ENCODE measurements around the gene KDM7A. TPM values are rescaled to one million over a fixed set of nuclear protein-coding genes. Genes with fewer than 3 reads are reported as not detected.
A peak's percentile ranks its signal among the peaks of the same experiment; 100 is the strongest.

The KDM7A gene
- total RNA-seq, 1 donor from 2014 or later: 10.6 TPM

DNA sequence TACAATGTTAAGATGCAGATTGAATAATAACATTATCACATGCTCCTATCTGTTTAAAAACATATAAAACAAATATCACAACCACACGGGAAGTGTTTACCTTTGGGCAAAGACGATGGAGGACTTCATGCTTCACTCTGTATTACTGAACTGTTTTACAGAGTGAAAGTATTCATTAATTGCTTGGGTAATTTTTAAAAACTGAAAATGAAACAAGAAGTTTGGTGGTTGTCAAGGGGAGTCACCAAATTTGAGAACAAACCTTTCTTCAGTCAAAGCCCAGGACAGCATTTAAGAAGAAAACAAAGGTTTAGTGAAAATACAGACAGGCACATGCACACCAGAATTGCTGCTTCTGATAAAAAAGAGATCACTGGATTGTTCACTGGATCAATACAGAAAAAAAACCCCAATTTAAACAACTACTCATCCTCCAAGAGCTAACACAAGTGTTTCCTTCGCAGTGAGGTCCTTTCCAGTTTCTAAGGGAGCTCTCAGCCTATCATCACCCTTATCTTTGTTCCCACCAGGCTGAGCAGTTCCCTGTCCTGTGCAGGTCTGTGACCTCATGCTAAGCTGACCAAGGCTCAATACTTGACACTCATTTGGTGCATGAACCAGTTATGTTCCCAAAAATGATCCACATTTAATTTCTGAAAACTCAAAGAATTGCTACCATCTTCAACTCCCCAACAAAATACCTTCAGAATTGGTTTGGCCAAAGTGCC is 122.8 kb downstream of the KDM7A start:
- no peak for DNase-seq

DNA sequence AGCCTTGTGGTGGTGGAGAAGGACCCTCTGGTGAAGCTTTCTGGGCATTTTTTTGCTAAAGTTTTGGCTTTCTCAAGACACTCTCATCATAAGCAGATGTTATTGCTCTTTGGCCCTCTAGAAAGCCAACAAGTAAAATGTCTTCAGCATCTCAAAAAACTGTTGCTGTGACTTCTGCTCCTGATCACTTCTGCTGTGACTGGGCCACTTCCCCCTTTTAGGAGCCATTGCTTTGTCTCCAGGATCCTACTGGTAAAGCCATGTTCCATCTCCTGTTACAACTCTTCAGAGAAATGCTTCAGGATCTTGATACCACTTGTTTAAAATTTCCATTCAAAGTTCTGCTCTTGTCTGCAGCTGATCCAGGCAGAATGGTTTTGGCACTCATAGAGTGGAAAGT is 125.0 kb downstream of the KDM7A start:
- no peak for DNase-seq

DNA sequence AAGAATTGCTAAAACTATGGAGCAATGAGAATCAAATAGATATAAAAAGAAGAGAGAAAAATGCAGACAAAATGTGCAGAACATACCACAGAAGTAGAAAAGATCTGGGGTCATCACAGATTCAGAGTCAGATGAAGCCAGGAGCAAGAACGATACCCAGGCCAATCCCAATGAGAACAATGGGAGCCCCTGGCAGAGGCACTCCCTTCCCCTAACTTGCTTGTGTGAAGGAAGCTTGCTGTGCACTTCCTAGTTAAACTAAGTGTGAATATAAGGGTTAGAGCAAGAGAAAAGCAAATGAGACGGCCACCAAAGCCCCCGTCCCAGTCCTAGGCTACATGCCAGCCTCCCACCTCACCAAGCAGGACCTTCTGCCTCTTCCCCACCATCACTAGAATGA is 126.7 kb downstream of the KDM7A start:
- peak; percentile 52 for DNase-seq

DNA sequence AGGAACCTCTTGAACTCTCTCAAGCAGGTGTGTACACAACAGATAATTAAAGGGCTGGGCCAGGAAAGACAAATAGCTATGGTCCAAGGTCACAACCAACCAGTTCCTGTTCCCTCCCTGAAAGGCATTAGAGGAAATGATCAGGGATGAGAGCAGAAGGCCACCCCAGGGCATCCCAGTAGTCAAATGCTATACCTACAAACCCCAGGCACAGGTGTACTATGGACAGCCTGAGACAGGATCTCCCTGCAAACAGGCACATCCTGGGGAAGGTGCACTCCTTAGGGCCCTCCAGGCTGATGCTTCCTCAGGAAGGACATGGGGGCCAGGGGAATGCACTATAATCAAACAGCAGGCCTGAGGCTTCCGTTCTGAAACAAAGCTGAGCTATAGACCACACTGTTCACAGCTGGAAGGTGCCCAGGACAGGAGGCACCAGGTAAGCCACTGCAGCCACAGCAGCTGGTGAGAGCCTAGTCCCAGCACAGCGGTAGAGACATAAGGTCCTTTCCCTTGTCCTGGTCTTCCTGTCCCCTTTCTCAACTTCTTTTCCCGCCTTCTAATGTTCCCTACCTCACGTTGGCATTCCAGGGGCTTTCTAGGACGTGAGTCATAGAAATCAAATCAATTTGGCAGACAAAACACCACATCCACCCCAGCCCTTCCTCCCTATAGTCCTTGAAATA is 127.3 kb downstream of the KDM7A start:
- DNase-seq: peak; percentile 84

DNA sequence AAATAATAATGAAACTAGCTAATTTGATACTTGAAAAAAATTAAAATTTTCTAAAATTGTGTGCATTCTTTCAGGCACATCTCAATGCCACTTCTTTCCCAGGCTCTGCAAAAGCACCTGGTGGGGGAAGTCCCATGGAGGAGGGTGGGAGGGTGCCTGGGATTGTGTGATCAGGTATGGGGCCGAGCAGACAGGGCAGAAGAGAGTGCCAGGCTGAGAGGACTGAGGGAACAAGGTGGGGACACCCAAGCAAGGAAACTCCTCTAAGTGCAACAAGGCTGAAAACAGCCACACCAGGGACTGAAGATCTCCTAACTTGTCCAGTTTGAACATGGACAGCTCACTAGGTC is 127.8 kb downstream of the KDM7A start:
- no peak for DNase-seq

DNA sequence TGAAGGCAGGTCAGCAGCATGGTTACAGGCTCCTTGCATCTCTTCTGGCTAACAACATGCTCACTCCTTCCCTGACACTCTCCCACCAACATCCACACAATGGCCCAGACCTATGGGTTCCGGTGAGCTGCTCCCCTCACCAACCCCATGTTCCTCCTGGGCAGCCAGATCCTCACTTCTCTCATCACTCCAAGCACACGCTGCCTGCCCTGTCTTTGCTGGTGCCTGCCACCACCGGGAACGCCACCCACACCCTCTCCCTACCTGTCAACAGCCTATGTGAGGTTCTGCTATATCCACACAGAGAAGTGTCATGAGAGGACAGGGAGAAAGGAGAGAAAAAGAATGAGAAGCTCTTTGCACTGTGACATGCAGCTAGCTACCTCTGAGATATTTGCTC is 128.6 kb downstream of the KDM7A start:
- DNase-seq: no peak

DNA sequence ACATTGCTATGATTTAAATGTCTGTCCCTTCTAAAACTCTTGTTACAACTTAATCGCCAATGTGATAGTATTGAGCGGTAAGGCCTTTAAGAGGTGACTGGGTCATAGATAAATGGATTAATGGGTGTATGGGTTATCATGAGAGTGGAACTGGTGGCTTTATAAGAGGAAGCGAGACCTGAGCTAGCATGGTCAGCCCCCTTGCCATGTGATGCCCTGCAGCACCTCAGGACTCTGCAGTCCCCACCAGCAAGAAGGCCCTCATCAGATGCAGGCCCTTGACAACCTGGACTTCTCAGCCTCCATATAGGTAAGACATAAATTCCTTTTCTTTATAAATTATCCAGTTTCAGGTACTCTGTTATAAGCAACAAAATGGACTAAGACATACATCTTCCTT is 129.6 kb downstream of the KDM7A start:
- no peak for DNase-seq

DNA sequence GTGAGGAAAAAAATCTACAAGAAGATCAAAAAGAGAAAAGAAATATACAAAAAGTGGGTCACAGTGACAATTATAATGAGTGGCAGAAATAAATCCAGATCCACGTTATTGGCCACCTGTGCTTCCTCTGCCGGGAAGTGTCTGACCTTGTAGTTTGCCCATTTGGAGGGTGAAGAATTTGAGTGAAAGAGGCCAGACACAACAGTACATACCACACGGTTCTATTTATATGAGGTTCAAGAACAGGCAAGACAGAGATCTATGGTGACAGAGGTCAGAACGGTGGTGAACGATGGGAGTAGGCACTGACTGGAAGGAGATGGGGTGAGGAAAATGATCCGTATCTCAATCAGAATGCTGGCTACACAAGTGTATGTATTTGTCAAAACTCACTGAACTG is 131.1 kb downstream of the KDM7A start:
- DNase-seq: no peak

DNA sequence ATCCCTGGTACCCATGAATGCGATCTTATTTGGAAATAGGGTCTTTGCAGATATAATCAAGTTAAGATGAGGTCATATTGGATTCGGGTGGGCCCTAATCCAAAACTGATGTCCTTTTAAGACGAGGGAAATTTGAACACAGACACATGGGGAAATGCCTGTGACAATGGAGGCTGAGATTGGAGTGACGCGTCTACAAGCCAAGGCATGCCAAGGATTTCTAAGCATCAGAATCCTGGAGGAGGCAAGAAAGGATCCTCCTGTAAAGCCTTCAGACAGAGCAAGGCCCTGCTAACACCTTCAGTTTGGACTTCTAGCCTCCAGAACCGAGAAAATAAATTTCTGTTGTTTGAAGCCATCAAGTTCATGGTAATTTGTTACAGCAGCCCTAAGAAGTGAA is 132.5 kb downstream of the KDM7A start:
- no peak for DNase-seq

DNA sequence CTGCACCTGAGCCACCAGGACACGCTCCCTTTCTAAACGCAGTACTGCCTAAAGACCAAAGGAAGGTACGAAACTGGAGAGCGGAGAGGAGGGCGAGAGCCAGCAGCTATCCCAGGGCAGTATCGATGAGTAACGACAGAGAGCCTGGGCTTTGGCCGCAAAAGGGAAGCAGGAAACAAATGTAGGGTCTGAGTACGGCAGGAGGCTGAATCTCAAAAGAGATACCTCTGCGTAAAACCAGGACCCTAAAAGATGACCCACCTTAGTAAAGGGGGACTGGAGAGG is 134.5 kb downstream of the KDM7A start:
- DNase-seq: peak; percentile 58

DNA sequence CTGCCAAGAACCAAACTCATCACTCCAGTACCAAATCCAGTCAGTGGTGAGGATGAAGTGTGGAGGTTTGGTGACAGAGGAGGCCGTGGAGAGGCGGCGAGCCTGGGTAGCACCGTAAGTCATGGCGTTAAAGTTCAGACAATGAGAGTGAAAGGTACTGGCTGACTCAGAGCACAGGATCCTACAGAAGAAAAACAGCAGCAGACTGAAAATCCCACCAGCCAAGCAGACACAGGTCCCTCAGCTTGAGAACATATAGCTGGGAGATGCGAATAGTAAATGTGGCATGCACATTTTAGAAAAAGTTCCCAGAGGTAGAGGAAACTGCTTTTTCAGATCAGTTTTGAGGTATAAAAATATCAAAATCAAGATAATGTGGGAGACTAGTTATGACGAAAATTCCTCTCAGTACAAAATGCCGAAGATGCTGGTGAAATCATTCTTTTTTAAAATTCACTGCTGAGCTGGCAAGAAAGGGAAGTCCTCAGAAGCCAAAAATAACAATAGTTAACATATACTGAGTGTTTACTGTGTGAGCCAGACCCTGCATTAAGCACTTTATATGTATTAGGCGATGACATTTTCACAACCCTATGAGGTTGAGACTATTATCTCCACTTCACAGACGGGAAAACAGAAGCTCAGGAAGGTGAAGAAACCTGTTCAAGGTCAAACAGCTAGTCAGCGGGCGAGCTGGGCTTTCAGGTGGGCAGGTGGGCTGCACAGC is 135.0 kb downstream of the KDM7A start:
- peak; percentile 73 for DNase-seq

DNA sequence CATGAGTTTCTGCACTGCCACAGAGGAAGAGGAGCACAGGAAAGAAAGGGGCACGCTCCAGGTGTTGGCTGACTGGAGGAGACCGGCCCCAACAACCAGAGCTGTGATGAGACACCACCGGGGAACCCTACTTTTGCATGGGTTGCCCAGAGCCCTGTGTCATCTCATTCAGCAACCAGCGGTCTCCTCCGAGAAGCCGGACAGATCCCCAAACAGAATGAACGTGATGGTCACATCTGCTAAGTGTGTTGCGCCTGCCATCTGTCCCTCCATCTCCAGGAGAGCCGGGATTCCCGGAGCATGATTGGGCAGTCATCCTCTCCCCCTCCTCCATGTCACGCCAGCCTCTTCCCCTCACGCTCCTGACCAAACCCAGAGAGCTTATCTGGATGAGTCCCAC is 136.9 kb downstream of the KDM7A start:
- no peak for DNase-seq

DNA sequence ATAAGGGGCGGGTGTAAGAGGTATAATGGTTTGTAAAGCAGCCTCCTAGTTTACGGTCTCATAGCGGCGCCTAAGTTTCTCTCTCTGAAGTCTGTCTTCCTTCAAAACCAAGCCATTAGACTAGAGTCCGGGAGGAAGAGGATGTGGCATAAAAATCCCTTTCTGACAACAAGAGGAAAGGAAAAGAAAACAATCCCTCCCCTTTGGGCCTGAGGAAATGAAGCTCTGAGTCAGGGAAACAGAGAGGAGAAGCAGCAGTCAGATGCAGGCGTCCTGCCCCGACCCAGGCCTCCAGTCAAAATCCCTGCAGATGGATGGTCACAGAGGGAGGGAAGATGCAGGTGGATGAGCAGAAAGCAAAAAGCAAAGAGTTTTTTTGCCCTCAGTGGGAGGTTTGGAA is 137.7 kb downstream of the KDM7A start:
- peak; percentile 77 for DNase-seq

DNA sequence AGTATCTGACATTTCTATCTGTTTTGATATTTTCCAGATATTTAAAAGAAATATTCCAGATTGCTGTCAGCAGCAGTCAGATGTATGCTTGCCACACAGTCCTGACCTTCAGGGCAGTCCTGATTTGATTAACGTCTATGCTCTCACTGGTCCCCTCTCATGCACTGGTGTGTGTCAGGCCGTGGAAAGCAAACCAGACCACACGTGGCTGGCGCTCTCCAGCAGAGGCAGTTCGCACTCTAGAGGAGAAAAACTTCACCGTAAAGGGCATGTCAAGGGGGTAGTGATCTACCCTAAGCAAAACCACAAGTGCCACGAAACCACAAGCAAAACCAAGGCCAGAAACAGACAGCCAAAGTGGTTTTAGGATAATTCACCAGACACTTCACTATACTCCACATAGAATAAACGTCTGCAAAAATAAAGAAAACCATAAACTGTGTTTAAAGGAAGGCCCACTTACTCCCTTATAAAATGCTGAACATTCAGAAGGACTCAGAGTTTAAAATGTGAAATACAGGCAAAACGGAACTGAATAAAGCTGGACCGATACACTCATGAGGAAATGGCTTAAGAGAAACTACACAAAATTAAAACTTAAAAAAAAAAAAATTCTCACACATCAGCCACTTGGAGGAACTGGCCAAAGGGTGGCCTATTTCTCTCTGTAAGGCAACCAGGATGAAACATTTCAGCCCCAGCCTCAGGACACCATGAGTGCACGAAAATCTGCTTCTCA is 140.4 kb downstream of the KDM7A start:
- DNase-seq: no peak

DNA sequence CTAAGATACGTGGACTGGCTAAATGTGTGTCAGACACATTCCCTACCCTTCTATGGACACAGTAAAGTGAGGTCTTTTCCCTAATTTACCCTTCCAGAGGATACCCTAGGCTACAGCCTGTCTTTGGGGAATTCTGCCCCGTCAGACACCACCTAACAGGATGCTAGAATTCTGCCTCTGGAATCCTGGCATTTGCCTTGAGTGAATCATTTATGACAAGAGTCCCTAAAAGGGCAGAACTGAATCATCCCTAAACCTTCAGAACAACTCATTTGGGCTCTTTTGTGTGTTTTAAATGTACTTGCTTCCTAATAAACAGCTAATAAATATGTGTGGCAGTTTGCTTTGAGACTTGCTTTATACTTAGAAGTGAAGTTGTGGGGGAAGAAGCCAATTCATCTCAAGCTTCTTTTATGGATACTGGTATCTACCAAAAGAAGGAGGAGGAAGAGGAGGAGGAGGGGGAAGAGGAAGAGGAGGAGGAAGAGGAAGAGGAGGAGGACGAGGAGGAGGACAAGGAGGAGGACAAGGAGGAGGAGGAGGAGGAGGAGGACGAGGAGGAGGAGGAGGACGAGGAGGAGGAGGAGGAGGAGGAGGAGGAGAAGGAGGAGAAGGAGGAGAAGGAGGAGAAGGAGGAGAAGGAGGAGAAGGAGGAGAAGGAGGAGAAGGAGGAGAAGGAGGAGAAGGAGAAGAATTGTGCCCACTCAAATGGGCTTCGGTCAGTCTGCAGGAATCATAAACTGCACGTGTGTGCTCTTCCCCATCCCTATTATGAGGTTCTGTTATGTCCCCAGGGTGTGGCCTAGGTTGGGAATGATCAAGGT is 141.2 kb downstream of the KDM7A start:
- DNase-seq: peak; percentile 65

Other genes with a start within 250 kb of the KDM7A start
- gene PARP12, start 114.0 kb downstream of the KDM7A start, total RNA-seq: 98.3 and 107 TPM in 2 replicates
- 55.3 and 83.0 TPM in 2 replicates for gene SLC37A3, start 221.5 kb upstream of the KDM7A start, total RNA-seq
- gene RAB19, start 227.1 kb upstream of the KDM7A start, total RNA-seq: not detected in 2 replicates